AG04449 (cell line): Measurements from ENCODE around the gene POU2AF1.

Experiments used
- CTCF ChIA-PET: fragments of 350-600 bp; formaldehyde crosslinking; extraction: SDS; loops from one replicate; lab custom pipeline; 2021; ENCODE audit warnings: antibody characterized with exemption; lab: Yijun Ruan, JAX
- POLR2A ChIA-PET: fragments of 400-600, 350-600 bp; formaldehyde crosslinking; extraction: SDS; loops from one replicate; lab custom pipeline; 2020; ENCODE audit warnings: antibody characterized with exemption, inconsistent platforms; lab: Yijun Ruan, JAX
- DNase-seq: peaks from one replicate; pipeline ENCODE4 v3.0.0-alpha.2; 2010; ENCODE audit warnings: low read depth, low spot score
- H3K4me3 ChIP-seq: 2 replicates; pipeline ENCODE4 v1.5.1; 2011; ENCODE audit warnings: low read depth, mild to moderate bottlenecking, control low read depth, low read length
- TF ChIP-seq, protein P1 (sequence below): IDR thresholded peaks from one replicate; pipeline ENCODE4 v1.5.1; 2011; ENCODE audit warnings: mild to moderate bottlenecking, moderate library complexity, low read length, control low read depth, inconsistent platforms; ENCODE audit not compliant: insufficient read depth; ENCODE audit errors: missing control alignments

POU2AF1 gene

DNA sequence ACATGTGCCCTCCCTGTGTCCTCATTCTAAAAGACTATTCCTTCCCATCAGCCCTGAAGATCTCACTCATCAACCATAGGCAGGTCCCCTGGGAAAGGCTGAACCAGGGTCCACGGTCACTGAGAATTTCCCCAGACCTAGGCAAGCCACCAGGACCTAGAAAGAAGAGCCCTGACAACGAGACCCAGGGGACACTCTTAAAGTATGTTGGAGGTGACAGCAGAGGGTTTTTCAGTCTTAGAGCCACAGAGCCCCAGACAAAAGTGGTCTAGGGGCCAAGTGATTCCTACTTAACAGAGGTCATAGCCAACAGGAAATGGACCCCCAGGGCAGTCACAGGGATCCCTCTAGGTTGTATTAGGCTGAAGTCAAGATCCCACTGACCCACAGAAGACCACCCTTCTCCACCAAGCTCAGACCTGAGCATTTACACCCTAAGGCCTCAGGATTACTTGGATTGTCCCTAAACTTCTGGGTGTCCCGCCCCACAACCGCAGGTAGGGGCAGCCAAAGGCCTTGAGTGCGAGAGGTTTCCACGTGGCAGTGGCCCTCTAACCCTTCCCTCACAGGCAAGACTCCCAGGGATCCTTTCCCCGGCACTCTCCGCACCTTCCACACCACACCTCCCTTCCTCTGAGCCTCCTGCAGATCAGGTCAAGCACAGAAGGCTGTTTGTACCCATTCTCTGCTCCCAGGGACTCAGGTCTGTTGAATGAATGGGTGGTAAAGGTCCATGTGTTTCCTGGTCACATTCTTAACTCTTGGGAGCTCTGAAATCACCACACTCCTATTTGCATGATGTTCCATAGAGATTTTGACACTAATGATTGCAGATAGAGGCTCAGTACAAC, 12.3 kb downstream of the POU2AF1 start:
- ChIA-PET POLR2A (no interaction called here), CTCF (no interaction called here)
- no peak overlapping the region for H3K4me3 ChIP-seq
- TF ChIP-seq, protein P1, sequence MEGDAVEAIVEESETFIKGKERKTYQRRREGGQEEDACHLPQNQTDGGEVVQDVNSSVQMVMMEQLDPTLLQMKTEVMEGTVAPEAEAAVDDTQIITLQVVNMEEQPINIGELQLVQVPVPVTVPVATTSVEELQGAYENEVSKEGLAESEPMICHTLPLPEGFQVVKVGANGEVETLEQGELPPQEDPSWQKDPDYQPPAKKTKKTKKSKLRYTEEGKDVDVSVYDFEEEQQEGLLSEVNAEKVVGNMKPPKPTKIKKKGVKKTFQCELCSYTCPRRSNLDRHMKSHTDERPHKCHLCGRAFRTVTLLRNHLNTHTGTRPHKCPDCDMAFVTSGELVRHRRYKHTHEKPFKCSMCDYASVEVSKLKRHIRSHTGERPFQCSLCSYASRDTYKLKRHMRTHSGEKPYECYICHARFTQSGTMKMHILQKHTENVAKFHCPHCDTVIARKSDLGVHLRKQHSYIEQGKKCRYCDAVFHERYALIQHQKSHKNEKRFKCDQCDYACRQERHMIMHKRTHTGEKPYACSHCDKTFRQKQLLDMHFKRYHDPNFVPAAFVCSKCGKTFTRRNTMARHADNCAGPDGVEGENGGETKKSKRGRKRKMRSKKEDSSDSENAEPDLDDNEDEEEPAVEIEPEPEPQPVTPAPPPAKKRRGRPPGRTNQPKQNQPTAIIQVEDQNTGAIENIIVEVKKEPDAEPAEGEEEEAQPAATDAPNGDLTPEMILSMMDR: no peak
- no peak for DNase-seq

GRCh38 chr11:111365722-111366559, 13.1 kb downstream of the POU2AF1 start:
- ChIA-PET CTCF (no interaction called here), POLR2A (no interaction called here)
- no peak for DNase-seq
- TF ChIP-seq, protein P1: no peak
- H3K4me3 ChIP-seq: no peak overlapping the region

DNA sequence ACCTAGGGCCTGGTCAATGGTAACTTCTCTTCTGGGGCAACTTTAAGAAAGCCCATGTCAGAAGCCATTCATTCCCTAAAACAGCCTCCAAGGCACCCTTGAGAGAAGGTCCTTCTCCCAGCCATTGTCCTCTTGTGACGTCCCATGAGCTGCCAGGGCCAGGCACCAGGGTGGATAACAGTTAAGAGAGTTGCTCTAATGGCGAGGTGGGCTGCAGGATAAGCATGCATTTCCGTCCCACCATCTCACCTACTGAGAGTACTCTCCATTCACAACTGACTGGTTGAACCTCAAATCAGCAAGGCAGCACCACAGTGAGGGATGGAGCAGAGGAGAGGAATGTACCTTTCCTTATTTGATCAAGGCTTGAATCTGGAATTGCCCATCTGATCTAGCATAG, 14.6 kb downstream of the POU2AF1 start:
- TF ChIP-seq, protein P1: no peak
- ChIA-PET POLR2A (no interaction called here), CTCF (no interaction called here)
- no peak overlapping the region for H3K4me3 ChIP-seq
- DNase-seq: no peak

GRCh38 chr11:111363985-111364384, 15.1 kb downstream of the POU2AF1 start:
- POLR2A ChIA-PET: no interaction called here
- TF ChIP-seq, protein P1: no peak
- no peak for DNase-seq
- H3K4me3 ChIP-seq: no peak overlapping the region
- CTCF ChIA-PET: no interaction called here

- CTCF ChIA-PET: no interaction called here
- POLR2A ChIA-PET: no interaction called here
- no peak for DNase-seq
- TF ChIP-seq, protein P1: no peak
- H3K4me3 ChIP-seq: no peak overlapping the region
Measured at GRCh38 chr11:111362887-111363411, 16.1 kb downstream of the POU2AF1 start.

- CTCF ChIA-PET: no interaction called here
- TF ChIP-seq, protein P1: no peak
- POLR2A ChIA-PET: no interaction called here
- DNase-seq: no peak
- H3K4me3 ChIP-seq: no peak overlapping the region
Measured at GRCh38 chr11:111361874-111362273, 17.2 kb downstream of the POU2AF1 start.
